C4-2B (cell line): ENCODE data around the gene NEK3.

Experiments
- CTCF ChIP-seq: fragments of 450-650 bp; conservative IDR thresholded peaks from 2 replicates; pipeline ENCODE4 v1.5.1; 2017; ENCODE audit warnings: mild to moderate bottlenecking
- ZFX ChIP-seq: fragments of 450-650 bp; IDR thresholded peaks from 2 replicates; pipeline ENCODE4 v1.6.1; 2017

DNA sequence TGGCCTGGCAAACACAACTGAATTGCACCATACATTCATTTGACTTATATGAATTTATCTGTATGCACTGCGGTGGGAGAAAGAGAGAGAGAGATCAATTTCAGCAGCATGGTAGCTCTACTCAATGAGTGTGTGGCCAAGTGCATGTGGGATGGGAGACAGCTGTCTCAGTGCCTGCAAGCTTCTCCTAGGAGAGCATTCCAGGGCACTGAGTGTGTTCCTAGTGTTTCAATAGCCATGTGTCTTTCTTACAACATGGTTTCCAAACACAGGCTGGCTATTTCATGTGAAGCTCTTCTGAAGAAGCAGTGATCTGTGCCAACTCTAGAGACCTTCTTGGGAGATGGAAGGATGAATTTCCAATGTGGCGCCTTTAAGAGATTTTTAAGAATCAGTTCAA is 74.0 kb downstream of the NEK3 start:
- TF ChIP-seq CTCF: no peak
- no peak for TF ChIP-seq ZFX
